NCI-H128 (cell line): Measurements from ENCODE around the gene SRC.

ENCODE experiments used
- DNase-seq: peaks from one replicate; lab custom pipeline; 2025; ENCODE audit not compliant: unreplicated experiment; lab: John Stamatoyannopoulos, UW

SRC gene

DNA sequence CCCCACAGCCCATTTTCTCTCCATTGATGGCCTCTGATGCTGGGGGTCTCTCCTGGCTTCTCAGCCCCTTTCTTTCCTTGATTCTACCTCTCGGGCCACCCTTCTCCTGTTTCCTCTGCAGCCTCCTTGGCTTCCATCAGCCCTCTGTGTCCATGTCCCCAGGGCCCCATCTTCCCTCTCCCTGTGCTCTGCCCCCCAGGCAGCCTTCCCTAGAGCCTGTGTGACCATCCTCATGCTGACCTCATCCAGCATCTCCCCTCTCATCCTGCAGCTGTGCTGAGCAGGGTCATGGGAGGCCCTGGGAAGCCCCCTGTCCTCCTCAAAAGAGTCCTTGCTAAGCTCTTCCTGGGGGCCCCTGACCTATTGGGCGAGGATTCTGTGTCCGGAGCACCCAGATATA lies 101.7 kb downstream of the SRC start:
- DNase-seq = no peak

DNA sequence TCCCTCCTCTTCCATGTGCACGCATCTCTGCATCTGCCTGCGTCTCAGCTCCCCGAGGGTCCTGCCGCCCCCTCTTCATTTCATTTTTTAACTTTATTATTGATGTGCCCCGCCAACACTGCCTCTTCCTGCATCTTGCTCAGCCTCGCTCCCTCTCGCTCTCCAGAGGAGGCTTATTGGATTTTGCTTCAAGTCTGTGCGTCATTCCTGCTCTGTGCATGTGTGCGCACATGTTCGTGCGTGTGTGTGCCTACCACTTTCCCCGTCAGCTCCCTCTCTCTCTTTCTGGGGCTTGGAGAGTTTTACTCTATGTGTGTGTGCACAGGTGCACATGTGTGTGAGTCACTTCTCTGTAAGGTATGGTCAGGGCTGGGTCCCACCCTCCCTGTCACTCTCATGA lies 103.3 kb downstream of the SRC start:
- no peak for DNase-seq

DNA sequence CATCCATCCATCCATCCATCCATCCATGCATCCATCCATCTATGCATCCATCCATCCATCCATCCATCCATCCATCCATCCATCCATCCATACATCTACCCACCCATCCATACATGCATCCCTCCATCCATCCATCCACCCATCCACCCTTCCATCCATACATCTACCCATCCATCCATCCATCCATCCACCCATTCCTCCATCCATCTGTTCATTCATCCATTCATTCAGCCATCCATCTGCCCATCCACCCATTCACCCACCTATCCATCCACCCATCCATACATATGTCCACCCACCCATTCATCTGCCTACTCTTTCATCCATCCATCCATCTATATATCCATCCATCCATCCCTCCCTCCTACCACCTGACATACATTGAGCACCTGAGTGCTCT lies 104.4 kb downstream of the SRC start:
- no peak for DNase-seq

DNA sequence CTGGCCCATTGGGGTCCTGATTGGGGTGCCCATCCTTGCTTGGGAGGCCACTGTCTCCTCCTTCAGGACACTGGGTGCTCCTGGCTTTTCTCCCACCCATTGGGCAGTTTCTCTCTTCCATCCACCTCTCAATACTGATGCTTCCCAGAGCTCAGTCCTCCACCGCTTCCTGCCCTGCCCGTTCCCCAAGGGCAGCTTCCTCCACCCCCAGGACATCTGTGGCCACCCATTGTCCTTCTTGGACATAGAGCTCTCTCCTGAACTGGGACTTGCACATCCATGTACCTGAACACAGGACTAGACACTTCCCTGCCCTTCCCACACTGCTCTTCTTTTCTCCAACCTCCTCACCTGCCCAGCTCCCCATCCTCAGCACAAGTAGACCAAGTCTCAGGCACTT lies 105.7 kb downstream of the SRC start:
- DNase-seq = no peak

DNA sequence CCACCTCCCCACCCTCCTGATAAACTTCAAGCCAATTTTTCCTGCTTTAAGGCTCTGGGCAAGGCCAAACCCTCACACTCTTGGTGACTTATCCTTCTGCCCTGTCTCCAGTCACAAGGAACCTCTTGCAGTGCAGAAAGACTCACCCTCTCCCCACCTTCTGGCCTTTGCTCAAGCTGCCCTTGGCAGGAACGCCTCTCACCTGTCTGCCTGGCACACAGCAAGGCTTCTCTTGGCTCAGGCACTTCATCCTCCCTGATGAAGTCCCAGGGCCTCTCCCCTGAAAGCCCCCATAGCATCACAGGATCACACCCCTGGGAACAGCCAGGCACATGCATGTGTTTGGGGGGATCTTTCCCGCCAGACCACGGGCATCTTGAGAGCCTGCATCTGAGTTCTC lies 106.3 kb downstream of the SRC start:
- no peak for DNase-seq

DNA sequence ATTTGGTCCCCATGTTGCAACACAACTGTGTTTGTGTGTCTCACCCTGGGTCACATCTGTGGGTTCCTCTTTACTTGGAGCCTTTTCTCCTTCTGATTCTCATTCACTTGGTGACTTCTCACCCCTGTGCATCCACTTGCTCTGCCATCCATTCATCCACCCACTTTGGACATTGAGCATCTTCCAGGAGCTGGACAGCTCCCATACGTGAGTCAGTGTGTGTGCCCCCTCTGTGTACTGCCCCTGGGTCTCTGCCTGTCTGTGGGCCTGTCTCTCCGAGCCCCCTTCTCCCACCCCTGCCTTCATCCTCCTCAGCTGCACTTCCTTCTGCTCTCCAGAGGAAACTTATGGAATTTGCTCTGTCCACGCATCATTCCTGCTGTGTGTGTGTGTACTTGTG lies 107.3 kb downstream of the SRC start:
- DNase-seq = no peak

DNA sequence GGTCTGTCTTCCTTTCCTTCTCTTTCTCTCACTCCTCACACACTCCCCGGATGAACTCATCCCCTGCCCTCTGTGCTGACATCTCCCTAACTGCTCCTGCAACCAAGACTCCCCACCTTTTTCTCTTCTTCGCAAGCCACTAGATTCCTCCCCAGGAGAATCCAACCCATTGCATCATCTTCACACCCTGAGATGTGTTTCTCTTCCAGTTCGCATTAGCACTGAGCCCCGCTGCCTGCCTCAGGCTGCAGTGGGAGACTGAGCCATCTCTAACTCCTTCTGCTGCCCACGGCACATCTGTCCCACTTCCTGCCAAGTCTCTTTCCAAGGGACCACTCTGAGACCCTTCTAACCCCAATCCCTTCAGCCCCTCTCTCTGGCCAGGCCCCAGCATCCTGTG lies 107.9 kb downstream of the SRC start:
- DNase-seq = no peak

DNA sequence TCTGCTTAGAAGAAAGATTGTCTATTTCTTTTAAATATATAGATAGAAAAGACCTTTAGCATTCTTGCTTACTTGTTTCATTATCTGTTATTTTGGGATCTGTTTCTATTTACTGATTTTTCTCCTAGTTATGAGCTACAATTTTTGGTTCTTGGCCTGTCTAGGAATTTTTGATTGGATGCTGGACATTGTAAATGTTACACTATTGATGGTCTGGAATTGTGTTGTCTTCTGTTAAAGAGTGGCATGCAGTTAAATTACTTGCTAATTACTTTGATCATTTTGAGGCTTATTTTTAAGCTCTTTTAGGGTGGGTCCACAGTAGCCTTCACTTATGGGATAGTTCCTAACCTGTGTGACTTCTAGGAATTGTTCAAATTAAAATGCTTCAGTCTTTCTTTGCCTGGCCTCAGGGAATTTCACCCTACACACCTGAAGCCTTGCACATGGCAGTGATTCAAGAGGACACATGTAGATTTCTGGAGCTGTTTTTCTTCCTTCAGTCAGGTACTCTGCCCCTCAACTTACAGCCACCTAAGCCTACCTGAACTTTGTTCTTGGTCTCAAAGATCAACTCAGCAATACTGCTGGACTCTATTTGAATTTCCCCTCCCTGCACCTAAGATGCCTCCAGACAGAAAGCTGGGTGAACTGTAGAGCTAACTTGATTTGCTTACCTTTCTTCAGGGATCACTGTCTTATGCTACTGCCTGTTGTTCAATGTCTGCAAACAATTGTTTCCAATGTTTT lies 108.9 kb downstream of the SRC start:
- DNase-seq = no peak
